Inflammatory macrophage (primary cell): ENCODE results near the gene MRI1.
"Not testable (repeated sequence)": the region's sequence is repeated elsewhere in the genome, so short reads cannot be mapped to it uniquely, and the experiment has no call there.

Experiments
- DNase-seq, 2 donors: peaks; one replicate each; pipeline ENCODE4 v3.0.0-alpha.2; 2020 to 2022

The MRI1 gene

GRCh38 chr19:13761423-13761822, 2.9 kb upstream of the MRI1 start:
- DNase-seq = no peak

GRCh38 chr19:13762635-13763235, 1.6 kb upstream of the MRI1 start:
- no peak for DNase-seq

GRCh38 chr19:13763265-13763664, 1.1 kb upstream of the MRI1 start:
- DNase-seq = no peak

GRCh38 chr19:13764821-13765394, 586 bp downstream of the MRI1 start:
- peak; percentile 21 to 47 for DNase-seq

GRCh38 chr19:13765395-13766094, 1.2 kb downstream of the MRI1 start:
- DNase-seq = no peak

GRCh38 chr19:13766095-13766481, 1.8 kb downstream of the MRI1 start:
- no peak for DNase-seq

- no peak for DNase-seq
Measured at GRCh38 chr19:13768510-13768909, 4.2 kb downstream of the MRI1 start.

GRCh38 chr19:13770013-13770635, 5.8 kb downstream of the MRI1 start:
- DNase-seq = no peak

- DNase-seq = peak; percentile 92 to 93
Measured at GRCh38 chr19:13774217-13775191, 10.2 kb downstream of the MRI1 start, which contains the start of gene C19orf53. TSS of gene C19orf53 (plus strand) at chr19:13774456. CDS start at chr19:13774478, 22 bp downstream.

- DNase-seq = no peak
Measured at GRCh38 chr19:13778398-13778797, 14.1 kb downstream of the MRI1 start.

GRCh38 chr19:13778847-13779246, 14.5 kb downstream of the MRI1 start:
- DNase-seq = no peak

- not testable (repeated sequence) for DNase-seq
Measured at GRCh38 chr19:13779794-13780193, 15.5 kb downstream of the MRI1 start.

GRCh38 chr19:13781547-13781946, 17.2 kb downstream of the MRI1 start:
- no peak for DNase-seq

GRCh38 chr19:13782537-13782936, 18.2 kb downstream of the MRI1 start:
- no peak for DNase-seq

GRCh38 chr19:13783565-13784500, 19.5 kb downstream of the MRI1 start:
- DNase-seq = no peak

GRCh38 chr19:13784731-13785452, 20.6 kb downstream of the MRI1 start:
- DNase-seq = peak; percentile 56 to 68

- peak; percentile 45 to 58 for DNase-seq
Measured at GRCh38 chr19:13788991-13789390, 24.7 kb downstream of the MRI1 start.

GRCh38 chr19:13790354-13790753, 26.0 kb downstream of the MRI1 start:
- peak; percentile 71 to 80 for DNase-seq

GRCh38 chr19:13793317-13793716, 29.0 kb downstream of the MRI1 start:
- DNase-seq = not testable (repeated sequence)

- DNase-seq = no peak
Measured at GRCh38 chr19:13794398-13794756, 30.1 kb downstream of the MRI1 start.
